GM18511 (cell line): ENCODE measurements around the gene HTR4.
"Not testable (repeated sequence)": the region's sequence is repeated elsewhere in the genome, so short reads cannot be mapped to it uniquely, and the experiment has no call there.

Source experiments
- ATAC-seq: cut with Tn5 transposase; IDR thresholded peaks from one replicate; pipeline ENCODE4 v1.9.1; 2021; ENCODE audit warnings: mild to moderate bottlenecking, moderate library complexity; ENCODE audit not compliant: unreplicated experiment

HTR4 gene, protein sequence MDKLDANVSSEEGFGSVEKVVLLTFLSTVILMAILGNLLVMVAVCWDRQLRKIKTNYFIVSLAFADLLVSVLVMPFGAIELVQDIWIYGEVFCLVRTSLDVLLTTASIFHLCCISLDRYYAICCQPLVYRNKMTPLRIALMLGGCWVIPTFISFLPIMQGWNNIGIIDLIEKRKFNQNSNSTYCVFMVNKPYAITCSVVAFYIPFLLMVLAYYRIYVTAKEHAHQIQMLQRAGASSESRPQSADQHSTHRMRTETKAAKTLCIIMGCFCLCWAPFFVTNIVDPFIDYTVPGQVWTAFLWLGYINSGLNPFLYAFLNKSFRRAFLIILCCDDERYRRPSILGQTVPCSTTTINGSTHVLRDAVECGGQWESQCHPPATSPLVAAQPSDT

GRCh38 chr5:148653836-148654781, at the start of gene HTR4:
HTR4 (minus strand) TSS chr5:148654527; CDS start chr5:148637014, 17,513 bp downstream.
- no peak for ATAC-seq

DNA sequence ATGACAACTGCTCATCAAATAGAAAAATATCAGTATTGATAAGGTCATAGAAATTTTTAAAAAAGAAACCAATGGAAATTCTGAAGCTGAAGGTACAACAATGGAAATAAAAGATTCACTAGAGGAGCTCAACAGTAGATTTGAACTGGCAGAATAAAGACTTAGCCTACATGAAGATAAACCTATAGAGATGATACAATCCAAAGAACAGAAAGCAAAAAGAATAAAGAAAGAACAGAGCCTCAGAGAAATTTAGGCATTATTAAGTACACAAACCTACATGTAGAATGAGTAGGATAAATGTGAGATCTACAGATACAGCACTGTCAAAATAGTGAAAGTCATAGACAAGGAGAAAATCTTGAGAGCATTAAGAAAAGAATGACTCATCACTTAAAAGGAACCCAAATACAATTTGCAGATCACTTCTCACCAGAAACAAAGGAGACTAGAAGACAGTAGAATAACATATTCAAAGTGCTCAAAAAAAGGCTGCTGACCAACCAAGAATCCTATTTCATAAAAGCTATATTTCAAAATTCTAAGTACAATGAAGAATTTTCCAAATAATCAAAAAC, 47.8 kb upstream of the HTR4 start:
- ATAC-seq = no peak

- no peak for ATAC-seq
Observed at GRCh38 chr5:148699028-148699427, 44.7 kb upstream of the HTR4 start.

DNA sequence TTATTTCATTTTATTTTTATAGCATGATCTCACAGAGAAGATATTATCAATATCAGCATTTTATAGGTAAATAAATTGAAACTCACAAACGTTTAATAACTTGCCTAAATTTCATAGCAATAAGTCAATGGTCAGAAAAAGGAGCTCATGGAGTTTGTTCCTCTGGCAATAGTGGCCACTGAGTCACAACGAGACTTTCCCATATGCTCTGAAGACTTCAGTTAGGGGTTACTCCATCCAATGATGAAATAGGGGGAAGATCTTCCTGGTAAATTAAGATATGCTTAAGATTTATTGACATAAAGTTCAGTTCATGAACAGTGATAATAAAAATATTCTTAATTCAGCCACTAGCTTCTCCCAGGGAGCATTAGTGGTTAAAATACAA, 43.5 kb upstream of the HTR4 start:
- ATAC-seq = no peak

GRCh38 chr5:148697180-148697808, 43.0 kb upstream of the HTR4 start:
- ATAC-seq = no peak

- ATAC-seq = no peak
Observed at GRCh38 chr5:148696187-148697036, 42.1 kb upstream of the HTR4 start.

- ATAC-seq = no peak
Observed at GRCh38 chr5:148690945-148691344, 36.6 kb upstream of the HTR4 start.

GRCh38 chr5:148688787-148689186, 34.5 kb upstream of the HTR4 start:
- no peak for ATAC-seq

GRCh38 chr5:148687871-148688270, 33.5 kb upstream of the HTR4 start:
- ATAC-seq = no peak

DNA sequence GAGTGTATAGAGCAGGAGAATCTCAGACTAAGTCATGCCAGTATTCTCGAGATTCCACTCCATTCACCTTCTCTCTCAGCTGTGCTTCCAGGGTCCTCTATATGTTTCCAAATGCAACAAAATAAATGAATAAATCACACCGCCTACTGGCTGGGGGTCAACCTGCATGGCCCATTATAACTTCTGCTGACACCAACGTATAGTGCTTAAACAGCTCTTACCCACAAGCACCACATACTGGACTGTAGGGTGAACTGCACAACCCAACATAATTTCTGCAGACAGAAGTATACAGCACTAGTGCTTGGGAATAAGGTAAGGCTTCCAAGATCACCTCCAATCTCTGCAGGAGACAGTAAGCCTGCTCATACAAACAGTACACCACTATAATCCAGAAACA, 33.1 kb upstream of the HTR4 start:
- peak; percentile 94 for ATAC-seq

- no peak for ATAC-seq
Observed at GRCh38 chr5:148686660-148687059, 32.3 kb upstream of the HTR4 start.

- ATAC-seq = peak; percentile 62
Observed at GRCh38 chr5:148685520-148686134, 31.3 kb upstream of the HTR4 start.

- ATAC-seq = no peak
Observed at GRCh38 chr5:148684528-148684927, 30.2 kb upstream of the HTR4 start.

GRCh38 chr5:148683651-148684050, 29.3 kb upstream of the HTR4 start:
- ATAC-seq = no peak

- ATAC-seq = no peak
Observed at GRCh38 chr5:148682058-148683026, 28.0 kb upstream of the HTR4 start.

GRCh38 chr5:148681157-148682057, 27.1 kb upstream of the HTR4 start:
- ATAC-seq = no peak

- not testable (repeated sequence) for ATAC-seq
Observed at GRCh38 chr5:148673704-148674103, 19.4 kb upstream of the HTR4 start.
